ENCODE measurements around the gene INMT. TPM values are rescaled to one million over a fixed set of nuclear protein-coding genes. Genes with fewer than 3 reads are reported as not detected.

The INMT gene
- total RNA-seq, 2 experiments from 2014 or later: 0.32 TPM; not detected in 1

- Histone ChIP-seq H3K36me3 (ENCODE audit: insufficient read depth, low read length) (no peaks in the 10 kb centered on the region), H3K4me3 (ENCODE audit: low read depth, low read length, poor library complexity, severe bottlenecking) (no peak overlapping the region), H3K4me2 (ENCODE audit: low read length) (no peak overlapping the region), H4K20me1 (ENCODE audit: insufficient read depth, low read length) (no peaks in the 10 kb centered on the region), H3K4me1 (ENCODE audit: insufficient read depth, low read length, poor library complexity, severe bottlenecking) (no peaks in the 10 kb centered on the region), H3K79me2 (ENCODE audit: insufficient read depth, low read depth, low read length) (no peaks in the 10 kb centered on the region), H3K27ac (ENCODE audit: low read depth, low read length, poor library complexity, severe bottlenecking) (no peak overlapping the region), H2AFZ (ENCODE audit: low read length) (no peak overlapping the region), H3K9me2 (ENCODE audit: insufficient read depth, low read length) (no peaks in the 10 kb centered on the region), H3K9me3 (ENCODE audit: low read length) (no peaks in the 10 kb centered on the region)
- DNase-seq (ENCODE audit: low spot score): no peak
- ChIA-PET POLR2A (interaction anchor here (1.1 kb wide), 1 partner anchor 33 kb away, joined by 4 read pairs; no protein-coding TSS in a partner anchor), CTCF (ENCODE audit: unreplicated experiment) (no interaction called here)
- intact Hi-C loops (cut with micrococcal nuclease; ENCODE audit: unreplicated experiment): no loop called here
- BruUV-seq (replicated peaks): no TSS peak
- no peak for TF ChIP-seq CTCF (conservative IDR thresholded peaks at IDR 0.05; ENCODE audit: low read length)
- no peak for TF ChIP-seq EZH2phosphoT487 (IDR thresholded peaks at IDR 0.05; ENCODE audit: borderline replicate concordance, low read depth, low read length)
Observed at GRCh38 chr7:30765408-30765807, 13.5 kb downstream of the INMT start.

GRCh38 chr7:30770845-30771173 is 18.9 kb downstream of the INMT start:
- Histone ChIP-seq H3K4me3 (ENCODE audit: low read depth, low read length, poor library complexity, severe bottlenecking) (no peak overlapping the region), H2AFZ (ENCODE audit: low read length) (no peak overlapping the region), H3K4me2 (ENCODE audit: low read length) (peak overlapping the region; percentile 63; the same call in 1 of the 2 replicates), H4K20me1 (ENCODE audit: insufficient read depth, low read length) (no peaks in the 10 kb centered on the region), H3K9me3 (ENCODE audit: low read length) (no peaks in the 10 kb centered on the region), H3K4me1 (ENCODE audit: insufficient read depth, low read length, poor library complexity, severe bottlenecking) (no peaks in the 10 kb centered on the region), H3K27ac (ENCODE audit: low read depth, low read length, poor library complexity, severe bottlenecking) (no peak overlapping the region), H3K79me2 (ENCODE audit: insufficient read depth, low read depth, low read length) (no peaks in the 10 kb centered on the region), H3K36me3 (ENCODE audit: insufficient read depth, low read length) (no peaks in the 10 kb centered on the region), H3K9me2 (ENCODE audit: insufficient read depth, low read length) (no peaks in the 10 kb centered on the region)
- DNase-seq (ENCODE audit: low spot score): no peak
- ChIA-PET POLR2A (no interaction called here), CTCF (ENCODE audit: unreplicated experiment) (no interaction called here)
- intact Hi-C loops (cut with micrococcal nuclease; ENCODE audit: unreplicated experiment): no loop called here
- TF ChIP-seq EZH2phosphoT487 (IDR thresholded peaks at IDR 0.05; ENCODE audit: borderline replicate concordance, low read depth, low read length): no peak
- TF ChIP-seq CTCF (conservative IDR thresholded peaks at IDR 0.05; ENCODE audit: low read length): no peak
- BruUV-seq (replicated peaks): no TSS peak

- Histone ChIP-seq H3K4me1 (ENCODE audit: insufficient read depth, low read length, poor library complexity, severe bottlenecking) (no peaks in the 10 kb centered on the region), H3K27ac (ENCODE audit: low read depth, low read length, poor library complexity, severe bottlenecking) (no peak within 1 kb of the TSS), H4K20me1 (ENCODE audit: insufficient read depth, low read length) (no peaks in the 10 kb centered on the region), H3K4me2 (ENCODE audit: low read length) (peak within 1 kb of the TSS; percentile 63; the same call in 1 of the 2 replicates), H3K79me2 (ENCODE audit: insufficient read depth, low read depth, low read length) (no peaks in the 10 kb centered on the region), H3K9me2 (ENCODE audit: insufficient read depth, low read length) (no peaks in the 10 kb centered on the region), H2AFZ (ENCODE audit: low read length) (peak within 1 kb of the TSS; percentile 33; the same call in 1 of the 2 replicates), H3K9me3 (ENCODE audit: low read length) (no peaks in the 10 kb centered on the region), H3K36me3 (ENCODE audit: insufficient read depth, low read length) (no peaks in the 10 kb centered on the region), H3K4me3 (ENCODE audit: low read depth, low read length, poor library complexity, severe bottlenecking) (peak within 1 kb of the TSS; percentile 28)
- TF ChIP-seq EZH2phosphoT487 (IDR thresholded peaks at IDR 0.05; ENCODE audit: borderline replicate concordance, low read depth, low read length) (no peak), CTCF (conservative IDR thresholded peaks at IDR 0.05; ENCODE audit: low read length) (no peak)
- CTCF ChIA-PET (ENCODE audit: unreplicated experiment): interaction anchor here (0.6 kb wide), 1 partner anchor 28 kb away, joined by 3 read pairs; no protein-coding TSS in a partner anchor
- BruUV-seq (replicated peaks): no TSS peak
- DNase-seq (ENCODE audit: low spot score): no peak
- POLR2A ChIA-PET: no interaction called here
- intact Hi-C loops (cut with micrococcal nuclease; ENCODE audit: unreplicated experiment): no loop called here
Observed at GRCh38 chr7:30771174-30771879, 19.4 kb downstream of the INMT start, which contains the start of gene MINDY4. Gene MINDY4, plus strand, starts transcription at chr7:30771417. Its CDS starts 77 bp downstream, at chr7:30771494.
